ENCODE results near the gene FKBP5. TPM values are rescaled to one million over a fixed set of nuclear protein-coding genes. Genes with fewer than 3 reads are reported as not detected.

The FKBP5 gene
- total and polyA plus RNA-seq, 9 of the 15 experiments (the other 6 are each of a cell fraction or from before 2014, with no cell fraction given): 32.7 to 151 (median 75.0) TPM

- TF ChIP-seq HES1 (IDR thresholded peaks at IDR 0.05; ENCODE audit: low read depth): no peak; the same call in 1 of the 2 replicates
- TF ChIP-seq KDM5B (IDR thresholded peaks at IDR 0.05; ENCODE audit: insufficient replicate concordance, low read depth, low read length): peak; percentile 90
- TF ChIP-seq ZNF316 (IDR thresholded peaks at IDR 0.05): no peak
- peak; percentile 84; the same call in 1 of the 2 replicates for TF ChIP-seq AFF4 (CRISPR knock-in tag; IDR thresholded peaks at IDR 0.05)
- peak; percentile 19; the same call in 1 of the 2 replicates for TF ChIP-seq CBFA2T2 (conservative IDR thresholded peaks at IDR 0.05)
- 0 out of 2 replicates have a peak, but pooled peaks have one; percentile 33 for TF ChIP-seq CREB3L1 (IDR thresholded peaks at IDR 0.05; ENCODE audit: borderline replicate concordance, low read depth)
- TF ChIP-seq NCOA4 (IDR thresholded peaks at IDR 0.05; ENCODE audit: partially characterized antibody): no peak
- TF ChIP-seq HNRNPLL (IDR thresholded peaks at IDR 0.05; ENCODE audit: low read depth, low read length, poor library complexity, severe bottlenecking): peak; percentile 62
- TF ChIP-seq ZNF354B (CRISPR knock-in tag; IDR thresholded peaks at IDR 0.05): no peak
- no peak for TF ChIP-seq NCOA2 (IDR thresholded peaks at IDR 0.05; ENCODE audit: partially characterized antibody in 2 of 2)
- 0 out of 2 replicates have a peak, but pooled peaks have one; percentile 12 for TF ChIP-seq CEBPG (CRISPR knock-in tag; IDR thresholded peaks at IDR 0.05)
- no peak for TF ChIP-seq CEBPG (tag; conservative IDR thresholded peaks at IDR 0.05 in 1 of 2, IDR thresholded peaks at IDR 0.05 in 1 of 2)
- peak; percentile 79 for TF ChIP-seq XRCC5 (IDR thresholded peaks at IDR 0.05; ENCODE audit: low read depth, low read length)
- peak; percentile 92; the same call in 1 of the 2 replicates for TF ChIP-seq RERE (CRISPR knock-in tag; IDR thresholded peaks at IDR 0.05; ENCODE audit: borderline replicate concordance)
- no peak for TF ChIP-seq TAF15 (IDR thresholded peaks at IDR 0.05; ENCODE audit: low read depth, low read length)
Observed at GRCh38 chr6:35731736-35732532, 43.2 kb upstream of the FKBP5 start (continued).
